ENCODE data around the gene ARRDC1. TPM values are rescaled to one million over a fixed set of nuclear protein-coding genes. Genes with fewer than 3 reads are reported as not detected.

Gene ARRDC1
- total RNA-seq, 1 donor from 2014 or later, result 109 TPM

Other genes with a start within 250 kb of the ARRDC1 start
- gene EXD3, start 182.5 kb upstream of the ARRDC1 start, total RNA-seq, result 8.7 and 8.9 TPM in 2 replicates
- 0.44 and 0.80 TPM in 2 replicates for gene NOXA1, start 182.3 kb upstream of the ARRDC1 start, total RNA-seq
- gene ENTPD8, start 164.3 kb upstream of the ARRDC1 start, total RNA-seq, result 0.07 TPM in 1 of 2 replicates, not detected in the other
- gene NSMF, start 146.4 kb upstream of the ARRDC1 start, total RNA-seq, result 30.5 and 33.1 TPM in 2 replicates
- gene PNPLA7, start 55.3 kb upstream of the ARRDC1 start, total RNA-seq, result 3.1 and 3.5 TPM in 2 replicates
- gene MRPL41, start 53.8 kb upstream of the ARRDC1 start, total RNA-seq, result 45.8 and 53.8 TPM in 2 replicates
- 39.7 and 43.6 TPM in 2 replicates for gene DPH7, start 26.8 kb upstream of the ARRDC1 start, total RNA-seq
- 37.1 and 38.6 TPM in 2 replicates for gene ZMYND19, start 15.2 kb upstream of the ARRDC1 start, total RNA-seq
- 101 and 110 TPM in 2 replicates for gene EHMT1, start 13.3 kb downstream of the ARRDC1 start, total RNA-seq

Data from T-helper 1 cell treated with Interleukin-12 subunit alpha and Interleukin-12 subunit beta and Interleukin-4 antibody, amounts not matched to agents 30 ng/mL and 1 ng/mL, for 36 hours (primary cell).